Naive thymus-derived CD8-positive, alpha-beta T cell (primary cell): ENCODE data around the gene CHST12. TPM values are rescaled to one million over a fixed set of nuclear protein-coding genes. Genes with fewer than 3 reads are reported as not detected.

Source experiments
- ATAC-seq, 2 donors: fragments of 150-1000 bp; cut with Tn5 transposase in 1 of 2; sonication (Bioruptor Pico), chemical (Tn5 transposase) in 1 of 2; 1 replicate in 1 of 2; 2 replicates in 1 of 2; pipeline ENCODE4 v1.10.0; 2021; ENCODE audit warnings: mild to moderate bottlenecking in 2 of 2, moderate library complexity in 2 of 2
- POLR2A ChIA-PET: fragments of 350-600 bp; sonication (Branson Sonifier 250); formaldehyde crosslinking; loops from one replicate; lab custom pipeline; 2021; ENCODE audit warnings: antibody characterized with exemption; lab: Charles Lee
- DNase-seq, 10 donors: peaks; one replicate each; pipeline versions ENCODE4 v3.0.0 to v3.0.0-alpha.2; 2020 to 2022
- H3K27ac Mint-ChIP-seq, 10 donors: one replicate each; pipeline ENCODE4 v1.8.0; 2020 to 2022; ENCODE audit warnings: mild to moderate bottlenecking in 10 of 10, mixed read lengths in 10 of 10, moderate library complexity in 4 of 10, inconsistent platforms in 1 of 10
- H3K27me3 Mint-ChIP-seq, 5 donors: one replicate each; pipeline ENCODE4 v1.8.0; 2021 to 2022; ENCODE audit warnings: mixed read lengths in 5 of 5
- H3K36me3 Mint-ChIP-seq, 3 donors: one replicate each; pipeline ENCODE4 v1.8.0; 2020 to 2022; ENCODE audit warnings: mixed read lengths in 3 of 3, mild to moderate bottlenecking in 2 of 3, inconsistent platforms in 1 of 3
- H3K4me1 Mint-ChIP-seq, 4 donors: one replicate each; pipeline ENCODE4 v1.8.0; 2021 to 2022; ENCODE audit warnings: mixed read lengths in 4 of 4
- H3K4me3 Mint-ChIP-seq, 10 donors: one replicate each; pipeline ENCODE4 v1.8.0; 2020 to 2022; ENCODE audit warnings: mild to moderate bottlenecking in 10 of 10, mixed read lengths in 10 of 10, moderate library complexity in 6 of 10, inconsistent platforms in 1 of 10
- H3K9me3 Mint-ChIP-seq, 9 donors: one replicate each; pipeline ENCODE4 v1.8.0; 2020 to 2022; ENCODE audit warnings: mixed read lengths in 9 of 9, mild to moderate bottlenecking in 3 of 9, inconsistent platforms in 1 of 9, moderate library complexity in 1 of 9
- polyA plus RNA-seq, 3 donors: library from polyadenylated mRNA; unstranded; fragments of 300-500 nt; fragmentation: Illumina TruSeq; gene quantifications; one replicate each; pipeline ENCODE4 v1.2.3, GENCODE V29; 2021
- total RNA-seq, 8 experiments: library from RNA in 2 of 8; stranded (reverse) in 2 of 8; gene quantifications; one replicate each; pipeline ENCODE4 v1.2.3 and lab custom pipeline; 2021 to 2026

The CHST12 gene
- total and polyA plus RNA-seq, 5 experiments from 2014 or later, result 8.9 to 21.7 (median 19.2) TPM

DNA sequence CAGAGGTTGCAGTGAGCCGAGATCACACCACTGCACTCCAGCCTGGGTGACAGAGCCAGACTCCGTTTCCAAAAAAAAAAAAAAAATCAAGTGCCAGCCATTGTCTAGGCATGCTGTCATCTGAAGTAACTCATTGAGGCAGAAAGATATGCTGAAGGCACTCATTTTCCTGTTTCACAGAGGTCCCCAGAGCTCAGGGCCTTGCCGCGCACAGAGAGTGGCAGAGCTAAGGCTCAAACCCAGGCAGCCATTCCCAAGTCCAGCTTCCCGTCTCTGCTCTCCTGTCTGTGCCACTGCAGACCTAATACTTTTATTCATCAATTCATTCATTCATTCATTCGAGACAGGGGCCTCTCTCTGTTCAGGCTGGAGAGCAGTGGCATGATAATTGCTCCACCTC is 69.3 kb downstream of the CHST12 start:
- POLR2A ChIA-PET, result interaction anchor here (0.7 kb wide), 1 partner anchor 227 kb away, joined by 4 read pairs; no protein-coding TSS in a partner anchor
- no peaks in the 10 kb centered on the region for H3K36me3 Mint-ChIP-seq
- no peaks in the 10 kb centered on the region for H3K9me3 Mint-ChIP-seq
- no peak overlapping the region for H3K4me3 Mint-ChIP-seq
- ATAC-seq (no peak), DNase-seq (no peak)
- H3K4me1 Mint-ChIP-seq, result peaks cover 2 to 13% (median 10%) of the 10 kb centered on the region in 4 donors
- H3K27ac Mint-ChIP-seq, result no peak overlapping the region
- peaks cover 2 to 10% (median 7%) of the 10 kb centered on the region in 5 donors for H3K27me3 Mint-ChIP-seq

DNA sequence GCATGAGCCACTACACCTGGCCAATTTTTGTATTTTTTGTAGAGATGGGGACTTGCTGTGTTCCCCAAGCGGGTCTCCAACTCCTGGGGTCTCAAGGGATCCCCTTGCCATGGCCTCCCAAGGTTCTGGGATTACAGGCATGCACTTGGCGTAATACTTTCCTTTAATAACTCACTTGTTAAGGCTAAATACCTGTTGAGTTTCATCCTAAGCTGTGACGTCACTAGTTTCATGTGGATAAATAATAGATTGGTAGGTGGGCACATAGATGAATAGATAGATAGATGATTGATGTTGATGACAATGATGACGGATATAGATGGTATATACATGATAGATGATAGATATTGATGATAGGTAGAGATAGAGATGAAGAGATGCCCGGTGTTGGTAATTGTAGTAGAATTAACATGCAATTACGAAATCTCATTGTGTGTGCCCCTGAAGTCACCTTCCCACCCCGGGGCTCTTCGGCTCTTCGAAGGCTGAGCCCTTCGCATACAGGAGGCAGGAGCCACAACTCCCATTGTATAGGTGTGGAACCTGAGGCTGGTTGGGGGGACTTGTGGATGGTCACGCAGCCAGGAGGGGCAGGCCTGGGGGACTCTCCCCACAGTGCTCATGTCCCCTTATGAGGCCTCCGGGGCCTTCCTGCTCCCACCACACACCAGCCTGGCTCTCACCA is 70.2 kb downstream of the CHST12 start:
- Mint-ChIP-seq H3K27me3 (peaks cover 2 to 10% (median 7%) of the 10 kb centered on the region in 5 donors), H3K36me3 (no peaks in the 10 kb centered on the region), H3K4me3 (no peak overlapping the region), H3K27ac (no peak overlapping the region), H3K4me1 (peaks cover 2 to 18% (median 13%) of the 10 kb centered on the region in 4 donors), H3K9me3 (no peaks in the 10 kb centered on the region)
- POLR2A ChIA-PET, result no interaction called here
- DNase-seq (no peak), ATAC-seq (no peak)

DNA sequence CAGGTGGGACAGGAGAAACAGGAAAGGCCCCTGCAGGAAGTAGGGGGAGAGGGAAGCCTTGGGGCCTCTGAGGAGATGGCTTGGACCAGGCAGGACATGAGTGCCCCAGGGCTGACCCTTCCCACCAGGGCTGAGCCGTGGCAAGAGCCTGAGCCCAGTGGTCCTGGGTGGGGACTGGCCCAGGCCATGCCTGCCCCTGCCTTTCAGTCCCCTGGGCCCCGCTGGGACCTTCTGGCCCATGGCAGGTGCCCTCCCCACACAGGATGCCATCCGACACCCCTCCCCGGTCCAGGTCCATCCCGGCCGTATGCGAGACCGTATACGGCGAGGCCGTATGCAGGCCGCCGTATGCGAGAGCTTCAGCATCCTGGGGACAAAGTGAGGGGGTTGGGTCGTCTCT is 70.8 kb downstream of the CHST12 start:
- H3K27me3 Mint-ChIP-seq, result peaks cover 0 to 8% (median 3%) of the 10 kb centered on the region in 5 donors
- no peak for ATAC-seq
- H3K9me3 Mint-ChIP-seq, result no peaks in the 10 kb centered on the region
- POLR2A ChIA-PET, result no interaction called here
- no peak for DNase-seq
- no peak overlapping the region for H3K27ac Mint-ChIP-seq
- H3K36me3 Mint-ChIP-seq, result no peaks in the 10 kb centered on the region
- H3K4me3 Mint-ChIP-seq, result no peak overlapping the region
- H3K4me1 Mint-ChIP-seq, result peaks cover 0 to 16% (median 8%) of the 10 kb centered on the region in 4 donors

DNA sequence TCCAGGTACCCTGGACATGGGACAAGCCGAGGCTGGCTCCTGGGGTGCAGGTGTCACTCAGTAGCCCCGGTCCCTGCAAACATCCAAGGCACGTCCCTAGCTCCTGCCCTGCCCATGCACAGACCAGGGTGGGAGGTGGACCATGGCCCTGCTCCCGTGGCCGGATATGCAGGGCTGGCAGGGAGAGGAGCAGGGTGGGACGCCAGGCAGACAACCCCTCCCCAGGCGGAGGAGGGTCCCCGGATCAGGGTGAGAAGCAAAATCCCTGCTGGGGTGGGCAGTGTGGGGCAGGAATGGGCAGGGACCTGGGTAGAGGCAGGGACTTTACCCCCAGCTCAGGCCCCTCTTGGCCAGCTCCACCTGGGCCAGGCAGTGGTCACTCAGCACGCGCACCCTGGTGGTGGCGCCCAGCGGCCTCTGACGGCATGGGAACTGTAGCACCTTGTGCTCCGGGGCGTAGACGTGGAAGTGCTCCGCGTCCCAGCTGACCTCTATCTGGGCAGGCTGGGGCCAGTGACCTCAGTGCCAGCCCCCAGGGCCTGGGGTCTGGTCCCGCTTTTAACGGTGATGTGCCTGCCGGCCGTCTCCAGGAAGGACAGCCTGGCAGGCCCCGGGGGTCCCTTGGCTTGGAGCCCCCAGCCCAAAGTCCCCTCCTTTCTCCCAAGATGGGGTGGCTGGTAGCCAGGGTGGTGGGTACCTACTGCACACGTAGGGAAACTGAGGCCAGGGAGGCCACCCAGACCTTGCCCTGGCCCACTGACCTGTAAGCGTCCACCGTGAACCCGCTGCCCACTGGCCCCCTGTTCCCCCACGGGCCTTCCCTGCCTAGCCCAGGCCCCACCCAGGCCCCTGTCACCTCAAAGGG is 71.6 kb downstream of the CHST12 start:
- no peak overlapping the region for H3K4me3 Mint-ChIP-seq
- H3K9me3 Mint-ChIP-seq, result no peaks in the 10 kb centered on the region
- peaks cover 0 to 4% (median 0%) of the 10 kb centered on the region in 5 donors for H3K27me3 Mint-ChIP-seq
- peaks cover 0 to 13% (median 8%) of the 10 kb centered on the region in 4 donors for H3K4me1 Mint-ChIP-seq
- H3K36me3 Mint-ChIP-seq, result no peaks in the 10 kb centered on the region
- DNase-seq (no peak), ATAC-seq (no peak)
- no peak overlapping the region for H3K27ac Mint-ChIP-seq
- POLR2A ChIA-PET, result no interaction called here

DNA sequence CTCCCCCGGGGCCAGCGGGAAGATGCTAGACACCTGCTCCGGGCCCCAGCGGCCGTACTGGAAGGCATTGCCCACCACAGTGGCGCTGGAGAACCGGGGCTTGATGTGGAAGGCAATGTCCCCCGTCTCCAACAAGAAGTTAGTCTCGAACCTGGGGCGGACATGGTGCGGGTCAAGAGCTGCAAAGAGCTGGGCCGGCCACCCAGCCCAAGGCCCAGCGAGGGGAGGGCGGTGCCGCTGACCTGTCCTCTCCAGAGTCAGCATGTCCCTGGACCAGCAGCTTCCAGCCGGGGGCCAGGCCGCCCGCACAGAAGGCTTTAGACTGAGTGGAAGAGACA is 72.2 kb downstream of the CHST12 start:
- ATAC-seq, result no peak
- Mint-ChIP-seq H3K27ac (no peak overlapping the region), H3K36me3 (no peaks in the 10 kb centered on the region), H3K27me3 (peaks cover 0 to 2% (median 0%) of the 10 kb centered on the region in 5 donors), H3K9me3 (no peaks in the 10 kb centered on the region), H3K4me1 (peaks cover 0 to 11% (median 8%) of the 10 kb centered on the region in 4 donors), H3K4me3 (no peak overlapping the region)
- POLR2A ChIA-PET, result interaction anchor here (0.7 kb wide), 1 partner anchor 44 kb away, joined by 3 read pairs; no protein-coding TSS in a partner anchor
- no peak for DNase-seq

DNA sequence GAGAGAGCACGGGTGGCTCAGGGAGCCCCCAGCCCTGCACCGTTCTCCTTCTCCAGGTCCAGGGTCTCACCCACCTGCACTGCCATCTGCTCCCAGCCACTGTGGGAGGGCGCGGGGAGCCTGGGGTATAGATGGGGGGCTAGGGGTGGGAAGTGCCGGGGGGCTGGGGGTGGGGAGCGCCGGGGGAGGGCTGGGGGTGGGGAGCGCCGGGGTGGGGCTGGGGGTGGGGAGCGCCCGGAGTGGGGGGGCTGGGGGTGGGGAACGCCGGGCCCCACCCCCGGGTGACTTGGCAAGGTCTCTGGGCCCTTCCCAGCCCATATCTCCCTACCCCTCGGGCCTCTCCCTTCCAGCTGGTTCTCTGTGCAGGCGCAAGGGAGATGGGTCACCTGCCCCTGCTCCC is 72.9 kb downstream of the CHST12 start, which contains the start of gene GRIFIN:
Gene GRIFIN (minus strand): TSS at position 101 of the 400 bp plus-strand sequence. CDS start 15 bp downstream, at position 86.
- Mint-ChIP-seq H3K27me3 (peaks cover 0 to 1% (median 0%) of the 10 kb centered on the region in 5 donors), H3K9me3 (peaks cover 0 to 1% (median 0%) of the 10 kb centered on the region in 9 donors), H3K4me1 (peaks cover 1 to 10% (median 8%) of the 10 kb centered on the region in 4 donors), H3K4me3 (peak within 1 kb of the TSS in 1 of 10 donors; percentile 13), H3K36me3 (no peaks in the 10 kb centered on the region), H3K27ac (peak within 1 kb of the TSS in 1 of 10 donors; percentile 32)
- POLR2A ChIA-PET, result interaction anchor here (0.7 to 2.8 kb wide), 4 partner anchors 33 to 54 kb away, joined by 3 to 15 read pairs (median 10); no protein-coding TSS in a partner anchor
- ATAC-seq (no peak), DNase-seq (no peak)

DNA sequence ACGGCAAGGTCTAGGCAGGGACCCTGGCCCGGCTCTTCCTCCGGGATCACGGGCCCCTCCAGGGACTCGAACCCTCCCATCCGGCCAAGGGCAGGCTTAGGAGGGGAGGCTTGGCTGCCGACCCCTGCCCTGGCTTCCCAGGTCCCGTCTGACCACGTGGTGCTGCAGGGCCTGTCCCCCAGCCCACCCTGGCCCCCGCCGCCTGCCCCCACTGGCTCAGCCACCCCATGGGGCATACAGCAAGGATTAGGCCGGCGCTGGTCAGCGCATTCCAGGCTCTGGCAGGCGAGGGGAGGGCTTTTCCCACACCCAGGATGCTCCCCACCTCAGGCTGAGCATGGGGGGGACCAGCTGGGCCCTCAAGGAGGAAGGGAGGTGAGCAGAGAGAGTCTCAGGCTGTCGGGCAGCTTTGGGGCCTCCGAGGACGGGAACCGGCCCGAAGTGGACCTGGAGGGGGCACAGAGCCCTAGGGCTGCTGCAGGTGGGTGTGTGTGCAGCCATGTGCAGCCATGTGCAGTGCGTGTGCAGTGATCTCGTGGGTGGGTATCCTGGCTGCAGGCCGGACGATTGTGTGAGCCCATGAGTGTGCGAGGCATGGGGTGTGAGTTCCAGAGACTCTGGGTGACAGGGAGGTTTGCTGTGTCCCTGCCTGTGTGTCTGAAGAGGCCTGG is 73.5 kb downstream of the CHST12 start:
- no peak for DNase-seq

DNA sequence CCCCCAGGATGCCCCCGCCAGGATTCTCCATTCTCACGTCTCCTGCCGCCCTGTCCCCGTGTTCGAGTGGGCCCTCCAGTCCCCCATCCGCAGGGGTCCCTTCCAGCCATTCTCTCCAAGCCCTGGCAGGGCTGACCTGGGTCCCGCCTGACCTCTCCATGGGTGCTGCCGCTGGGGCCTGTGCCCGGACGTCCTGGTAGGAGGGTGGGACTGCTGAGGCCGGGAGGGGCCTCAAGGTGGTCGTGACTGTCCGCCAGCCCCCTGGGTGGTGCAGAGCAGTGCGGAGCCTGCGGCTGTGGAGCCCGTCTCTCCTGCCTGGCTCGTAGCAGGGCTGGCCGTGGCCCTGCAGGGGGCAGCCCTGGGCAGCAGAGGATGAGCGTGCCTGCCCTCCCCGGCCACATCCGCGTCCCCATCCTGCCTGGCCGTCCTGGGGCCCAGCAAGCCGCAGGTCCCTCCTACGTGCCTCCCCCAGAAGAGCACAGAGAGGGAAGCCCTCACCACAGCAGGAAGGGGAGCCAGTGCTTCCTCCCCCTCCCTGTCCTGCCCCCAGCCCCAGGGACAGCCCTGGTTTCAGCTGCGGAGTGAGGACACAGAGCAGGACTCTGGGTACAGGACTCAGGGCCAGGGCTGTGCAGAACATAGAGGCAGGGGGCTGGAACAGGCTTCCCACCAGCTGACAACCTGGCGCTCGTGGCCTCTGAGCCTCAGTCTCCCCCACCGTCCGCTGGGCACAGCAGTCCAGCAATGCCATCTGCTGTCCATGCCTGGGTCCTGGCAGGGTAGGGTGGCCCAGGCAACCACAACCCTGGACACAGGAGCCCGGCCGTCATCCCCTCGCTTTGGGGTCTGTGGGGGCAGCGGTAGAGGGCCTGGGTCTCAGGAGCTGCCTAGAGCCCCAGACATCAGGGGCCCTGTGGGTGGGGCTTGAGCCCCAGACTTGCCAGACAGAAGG is 74.3 kb downstream of the CHST12 start:
- peak; percentile 96 to 98 for ATAC-seq

More for the DNA sequence above, 73.5 kb downstream of the CHST12 start:
- peak overlapping the region in 1 of 10 donors; percentile 32 for H3K27ac Mint-ChIP-seq
- peaks cover 0 to 1% (median 0%) of the 10 kb centered on the region in 9 donors for H3K9me3 Mint-ChIP-seq
- no peaks in the 10 kb centered on the region for H3K36me3 Mint-ChIP-seq
- H3K4me1 Mint-ChIP-seq, result peaks cover 1 to 10% (median 8%) of the 10 kb centered on the region in 4 donors
- ATAC-seq, result no peak
- POLR2A ChIA-PET, result interaction anchor here (1.2 to 2.8 kb wide), 4 partner anchors 32 to 82 kb away, joined by 3 to 15 read pairs (median 10); partner anchors contain the start of gene IQCE
- H3K27me3 Mint-ChIP-seq, result peaks cover 0 to 1% (median 0%) of the 10 kb centered on the region in 5 donors
- peak overlapping the region in 1 of 10 donors; percentile 13 for H3K4me3 Mint-ChIP-seq

DNA sequence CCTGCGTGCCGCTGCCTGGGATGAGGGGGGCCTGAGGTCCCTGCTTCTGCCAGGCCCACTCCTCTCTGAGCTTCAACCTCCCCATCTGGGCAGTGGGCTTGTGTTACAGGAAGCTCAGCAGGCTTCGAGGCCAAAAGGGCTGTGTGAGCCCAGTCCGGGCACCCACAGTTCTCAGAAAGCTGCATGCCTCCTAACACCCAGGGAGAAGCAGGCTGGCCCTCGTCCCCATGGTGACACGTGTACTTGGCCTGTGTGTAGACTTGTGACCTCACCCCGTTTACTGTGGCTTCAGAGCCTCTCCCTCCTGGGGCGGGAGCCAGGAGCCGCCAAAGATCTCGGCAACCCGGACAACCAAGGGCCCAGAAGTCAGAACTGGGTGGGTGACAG is 75.0 kb downstream of the CHST12 start:
- H3K4me3 Mint-ChIP-seq, result peak overlapping the region in 2 of 10 donors; percentile 19 to 30
- POLR2A ChIA-PET, result interaction anchor here (0.5 to 2.8 kb wide), 13 partner anchors 10 to 189 kb away, joined by 3 to 15 read pairs (median 4); no protein-coding TSS in a partner anchor

More for the DNA sequence above, 74.3 kb downstream of the CHST12 start:
- Mint-ChIP-seq H3K27me3 (peaks cover 0 to 1% (median 0%) of the 10 kb centered on the region in 5 donors), H3K27ac (peak overlapping the region in 1 of 10 donors; percentile 32), H3K4me1 (peaks cover 1 to 10% (median 8%) of the 10 kb centered on the region in 4 donors), H3K4me3 (peak overlapping the region in 2 of 10 donors; percentile 19 to 30), H3K36me3 (no peaks in the 10 kb centered on the region), H3K9me3 (peaks cover 0 to 1% (median 0%) of the 10 kb centered on the region in 9 donors)
- peak; percentile 33 to 81 (median 62) for DNase-seq
- POLR2A ChIA-PET, result interaction anchor here (0.5 to 2.8 kb wide), 14 partner anchors 11 to 190 kb away, joined by 3 to 15 read pairs (median 4); partner anchors contain the start of gene IQCE

DNA sequence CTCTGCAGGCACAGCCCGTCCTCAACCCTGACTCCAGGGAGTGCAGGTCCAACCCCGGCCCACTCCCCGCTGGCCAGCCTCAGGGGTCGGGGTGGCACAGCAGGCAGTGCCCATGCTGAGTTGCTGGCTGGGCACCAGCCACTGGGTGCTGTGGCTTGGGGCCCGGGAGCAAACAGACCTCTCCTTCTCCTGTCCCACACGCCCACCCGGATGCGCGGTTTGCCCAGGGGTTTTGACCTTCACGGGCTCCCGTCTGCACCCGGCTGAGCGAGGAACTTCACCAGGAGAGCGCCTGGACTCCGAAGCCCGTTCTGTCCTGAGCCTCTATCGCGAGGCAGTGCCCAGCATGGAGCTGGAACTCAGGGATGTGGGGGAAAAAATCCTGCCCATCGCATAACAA is 75.4 kb downstream of the CHST12 start:
- H3K4me1 Mint-ChIP-seq, result peaks cover 1 to 10% (median 8%) of the 10 kb centered on the region in 4 donors
- H3K27ac Mint-ChIP-seq, result no peak overlapping the region
- H3K36me3 Mint-ChIP-seq, result no peaks in the 10 kb centered on the region
- POLR2A ChIA-PET, result interaction anchor here (0.5 to 2.8 kb wide), 13 partner anchors 10 to 189 kb away, joined by 3 to 15 read pairs (median 6); no protein-coding TSS in a partner anchor
- peaks cover 0 to 6% (median 0%) of the 10 kb centered on the region in 9 donors for H3K9me3 Mint-ChIP-seq
- DNase-seq, result no peak
- no peak overlapping the region for H3K4me3 Mint-ChIP-seq
- no peaks in the 10 kb centered on the region for H3K27me3 Mint-ChIP-seq
- ATAC-seq, result no peak

More for the DNA sequence above, 75.0 kb downstream of the CHST12 start:
- Mint-ChIP-seq H3K36me3 (no peaks in the 10 kb centered on the region), H3K9me3 (peaks cover 0 to 6% (median 0%) of the 10 kb centered on the region in 9 donors), H3K4me1 (peaks cover 1 to 10% (median 8%) of the 10 kb centered on the region in 4 donors), H3K27me3 (peaks cover 0 to 1% (median 0%) of the 10 kb centered on the region in 5 donors), H3K27ac (peak overlapping the region in 1 of 10 donors; percentile 48)
- ATAC-seq (no peak), DNase-seq (no peak)
